Vagina (tissue), 2 donors: ENCODE results near the gene TMCO6. TPM values are rescaled to one million over a fixed set of nuclear protein-coding genes. Genes with fewer than 3 reads are reported as not detected.

Source experiments
- DNase-seq, 2 donors: peaks; one replicate each; pipeline ENCODE4 v3.0.0-alpha.2; 2017; ENCODE audit errors: extremely low spot score in 2 of 2
- H3K27ac ChIP-seq: fragments of 200-600 bp; sonication (generic); one replicate; pipeline ENCODE4 v1.5.1; 2019
- H3K27me3 ChIP-seq: fragments of 200-600 bp; sonication (generic); one replicate; pipeline ENCODE4 v1.5.1; 2019
- H3K36me3 ChIP-seq, 2 donors: fragments of 200-600 bp; sonication (generic); one replicate each; pipeline ENCODE4 v1.5.1; 2017 to 2019
- H3K4me1 ChIP-seq: fragments of 200-600 bp; sonication (generic); one replicate; pipeline ENCODE4 v1.5.1; 2019
- H3K4me3 ChIP-seq, 2 donors: fragments of 200-600 bp; sonication (generic); 1 replicate in 1 of 2; 2 replicates in 1 of 2; pipeline ENCODE4 v1.5.1; 2016 to 2019
- H3K9me3 ChIP-seq: fragments of 200-600 bp; sonication (generic); one replicate; pipeline ENCODE4 v1.5.1; 2019
- CTCF ChIP-seq, 3 experiments: fragments of 450-650 bp in 2 of 3; fragments of 200-600 bp in 1 of 3; sonication (generic) in 1 of 3; IDR thresholded peaks; one replicate each; pipeline ENCODE4 v1.5.1; 2017 to 2019; ENCODE audit warnings: antibody characterized with exemption in 3 of 3, mild to moderate bottlenecking in 2 of 3, moderate library complexity in 2 of 3
- POLR2A ChIP-seq, 2 donors: fragments of 450-650 bp; IDR thresholded peaks; one replicate each; pipeline ENCODE4 v1.6.1; 2017; ENCODE audit warnings: antibody characterized with exemption in 2 of 2, mild to moderate bottlenecking in 2 of 2, moderate library complexity in 2 of 2
- POLR2AphosphoS5 ChIP-seq, 2 donors: sonication (generic); formaldehyde crosslinking; IDR thresholded peaks; one replicate each; pipeline ENCODE4 v1.9.0; 2017; ENCODE audit warnings: antibody characterized with exemption in 2 of 2, mild to moderate bottlenecking in 2 of 2, low read depth in 1 of 2; ENCODE audit not compliant: insufficient read depth in 1 of 2
- intact Hi-C: fragments of 100-400 bp; cut with DNase I; formaldehyde crosslinking; loops from one replicate; pipeline ENCODE4 v1.15.1; 2023
- total RNA-seq: library from RNA; depleted of rRNA; stranded (reverse); fragments of >200 nt; gene quantifications from one replicate; pipeline ENCODE4 v1.2.3, GENCODE V29; 2016

TMCO6 gene
- total RNA-seq, 1 donor from 2014 or later: 16.5 TPM

GRCh38 chr5:140603734-140604133 lies 35.5 kb upstream of the TMCO6 start:
- H3K36me3 ChIP-seq: no peaks in the 10 kb centered on the region
- no peak overlapping the region for H3K27ac ChIP-seq
- H3K27me3 ChIP-seq: no peaks in the 10 kb centered on the region
- H3K4me3 ChIP-seq: no peak overlapping the region
- no peaks in the 10 kb centered on the region for H3K4me1 ChIP-seq
- TF ChIP-seq CTCF (IDR thresholded peaks at IDR 0.05) (no peak), POLR2AphosphoS5 (IDR thresholded peaks at IDR 0.05; ENCODE audit: insufficient read depth in 1 of 2, low read depth in 1 of 2) (no peak), POLR2A (IDR thresholded peaks at IDR 0.05) (no peak)
- intact Hi-C loops: no loop called here
- H3K9me3 ChIP-seq: no peaks in the 10 kb centered on the region
- DNase-seq: no peak

GRCh38 chr5:140605879-140606278 lies 33.4 kb upstream of the TMCO6 start:
- H3K27me3 ChIP-seq: no peaks in the 10 kb centered on the region
- H3K4me3 ChIP-seq: no peak overlapping the region
- intact Hi-C loops: no loop called here
- no peaks in the 10 kb centered on the region for H3K36me3 ChIP-seq
- H3K4me1 ChIP-seq: peaks cover 6% of the 10 kb centered on the region
- TF ChIP-seq POLR2A (IDR thresholded peaks at IDR 0.05) (no peak), POLR2AphosphoS5 (IDR thresholded peaks at IDR 0.05; ENCODE audit: insufficient read depth in 1 of 2, low read depth in 1 of 2) (no peak)
- no peaks in the 10 kb centered on the region for H3K9me3 ChIP-seq
- DNase-seq: no peak
- H3K27ac ChIP-seq: no peak overlapping the region

- intact Hi-C loops: no loop called here
- Histone ChIP-seq H3K9me3 (no peaks in the 10 kb centered on the region), H3K4me3 (no peak overlapping the region), H3K4me1 (peaks cover 6% of the 10 kb centered on the region), H3K27ac (no peak overlapping the region), H3K27me3 (no peaks in the 10 kb centered on the region), H3K36me3 (no peaks in the 10 kb centered on the region)
- DNase-seq: no peak
- no peak for TF ChIP-seq CTCF (IDR thresholded peaks at IDR 0.05)
These were observed 32.2 kb upstream of the TMCO6 start for GRCh38 chr5:140607031-140607430.

- intact Hi-C loops: no loop called here
- Histone ChIP-seq H3K4me3 (no peak overlapping the region), H3K9me3 (no peaks in the 10 kb centered on the region), H3K27me3 (no peaks in the 10 kb centered on the region), H3K36me3 (no peaks in the 10 kb centered on the region), H3K27ac (no peak overlapping the region), H3K4me1 (peaks cover 6% of the 10 kb centered on the region)
- TF ChIP-seq CTCF (IDR thresholded peaks at IDR 0.05): no peak
- TF ChIP-seq POLR2A (IDR thresholded peaks at IDR 0.05): no peak
- TF ChIP-seq POLR2AphosphoS5 (IDR thresholded peaks at IDR 0.05; ENCODE audit: insufficient read depth in 1 of 2, low read depth in 1 of 2): no peak
- DNase-seq: no peak
These were observed 30.5 kb upstream of the TMCO6 start for GRCh38 chr5:140608722-140609121.

GRCh38 chr5:140609126-140609525 lies 30.1 kb upstream of the TMCO6 start:
- intact Hi-C loops: no loop called here
- Histone ChIP-seq H3K4me3 (no peak overlapping the region), H3K4me1 (peaks cover 6% of the 10 kb centered on the region), H3K27me3 (no peaks in the 10 kb centered on the region), H3K9me3 (no peaks in the 10 kb centered on the region), H3K27ac (no peak overlapping the region), H3K36me3 (no peaks in the 10 kb centered on the region)
- DNase-seq: no peak
- TF ChIP-seq POLR2AphosphoS5 (IDR thresholded peaks at IDR 0.05; ENCODE audit: insufficient read depth in 1 of 2, low read depth in 1 of 2) (no peak), CTCF (IDR thresholded peaks at IDR 0.05) (no peak), POLR2A (IDR thresholded peaks at IDR 0.05) (no peak)
